Endothelial cell (in vitro differentiated cells): ENCODE measurements around the gene FOSL1. TPM values are rescaled to one million over a fixed set of nuclear protein-coding genes. Genes with fewer than 3 reads are reported as not detected.

Experiments
- DNase-seq: peaks from one replicate; pipeline ENCODE4 v3.0.0; 2021; ENCODE audit warnings: low spot score
- H3K27ac Mint-ChIP-seq: one replicate; pipeline ENCODE4 v1.8.0; 2021; ENCODE audit warnings: mixed read lengths, inconsistent platforms; ENCODE audit not compliant: unreplicated experiment
- H3K27me3 Mint-ChIP-seq: one replicate; pipeline ENCODE4 v1.8.0; 2021; ENCODE audit warnings: mild to moderate bottlenecking, moderate library complexity, mixed read lengths, inconsistent platforms; ENCODE audit not compliant: unreplicated experiment
- H3K36me3 Mint-ChIP-seq: one replicate; pipeline ENCODE4 v1.8.0; 2021; ENCODE audit warnings: mild to moderate bottlenecking, low read depth, mixed read lengths, inconsistent platforms; ENCODE audit not compliant: unreplicated experiment
- H3K4me1 Mint-ChIP-seq: one replicate; pipeline ENCODE4 v1.8.0; 2021; ENCODE audit warnings: mild to moderate bottlenecking, mixed read lengths, inconsistent platforms; ENCODE audit not compliant: unreplicated experiment
- H3K4me3 Mint-ChIP-seq: one replicate; pipeline ENCODE4 v1.8.0; 2021; ENCODE audit warnings: mild to moderate bottlenecking, mixed read lengths, inconsistent platforms; ENCODE audit not compliant: unreplicated experiment
- H3K9me3 Mint-ChIP-seq: one replicate; pipeline ENCODE4 v1.8.0; 2021; ENCODE audit warnings: mixed read lengths, inconsistent platforms; ENCODE audit not compliant: unreplicated experiment
- CTCF ChIP-seq: fragments of 200-600 bp; sonication (generic); IDR thresholded peaks from one replicate; pipeline ENCODE4 v1.5.0; 2021; ENCODE audit warnings: antibody characterized with exemption; ENCODE audit not compliant: unreplicated experiment
- total RNA-seq: library from RNA; stranded (reverse); fragmentation: NEBNext Ultra II Directional; extraction: Animal tissue kit (Norgen Biotek cat#: 25700); gene quantifications from one replicate; pipeline ENCODE4 v1.2.1, GENCODE V29; 2021; ENCODE audit not compliant: unreplicated experiment

The FOSL1 gene
- total RNA-seq, 1 donor from 2014 or later: 1.3 TPM

GRCh38 chr11:65856689-65857499 is 43.3 kb downstream of the FOSL1 start:
- Mint-ChIP-seq H3K4me1 (peaks cover 52% of the 10 kb centered on the region), H3K9me3 (no peaks in the 10 kb centered on the region), H3K27ac (peak overlapping the region; percentile 92), H3K27me3 (peaks cover 47% of the 10 kb centered on the region), H3K4me3 (peak overlapping the region; percentile 97), H3K36me3 (peaks cover 49% of the 10 kb centered on the region)
- peak; percentile 72 for DNase-seq
- TF ChIP-seq CTCF: no peak

DNA sequence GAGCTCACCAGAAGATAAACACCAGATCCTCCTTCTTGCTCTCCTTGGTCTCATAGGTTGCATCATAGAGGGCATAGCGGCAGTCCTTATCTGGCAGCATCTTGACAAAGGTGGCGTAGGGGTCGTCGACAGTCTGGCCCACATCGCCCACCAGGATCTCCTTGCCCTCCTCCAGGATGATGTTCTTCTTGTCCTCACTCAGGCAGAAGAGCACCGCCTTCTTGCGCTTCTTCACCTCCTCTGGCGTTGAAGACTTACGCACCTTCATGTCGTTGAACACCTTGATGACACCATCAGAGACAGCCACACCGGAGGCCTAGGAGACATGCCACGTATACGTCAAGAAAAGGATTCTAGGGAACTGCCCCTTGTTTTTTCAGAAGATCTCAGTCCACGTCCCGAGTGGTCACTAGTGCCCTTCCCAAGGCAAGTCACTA is 44.2 kb downstream of the FOSL1 start:
- no peaks in the 10 kb centered on the region for H3K9me3 Mint-ChIP-seq
- no peak for TF ChIP-seq CTCF
- H3K27ac Mint-ChIP-seq: peak overlapping the region; percentile 92
- peak; percentile 1 for DNase-seq
- peak overlapping the region; percentile 97 for H3K4me3 Mint-ChIP-seq
- H3K4me1 Mint-ChIP-seq: peaks cover 46% of the 10 kb centered on the region
- peaks cover 47% of the 10 kb centered on the region for H3K36me3 Mint-ChIP-seq
- H3K27me3 Mint-ChIP-seq: peaks cover 48% of the 10 kb centered on the region

DNA sequence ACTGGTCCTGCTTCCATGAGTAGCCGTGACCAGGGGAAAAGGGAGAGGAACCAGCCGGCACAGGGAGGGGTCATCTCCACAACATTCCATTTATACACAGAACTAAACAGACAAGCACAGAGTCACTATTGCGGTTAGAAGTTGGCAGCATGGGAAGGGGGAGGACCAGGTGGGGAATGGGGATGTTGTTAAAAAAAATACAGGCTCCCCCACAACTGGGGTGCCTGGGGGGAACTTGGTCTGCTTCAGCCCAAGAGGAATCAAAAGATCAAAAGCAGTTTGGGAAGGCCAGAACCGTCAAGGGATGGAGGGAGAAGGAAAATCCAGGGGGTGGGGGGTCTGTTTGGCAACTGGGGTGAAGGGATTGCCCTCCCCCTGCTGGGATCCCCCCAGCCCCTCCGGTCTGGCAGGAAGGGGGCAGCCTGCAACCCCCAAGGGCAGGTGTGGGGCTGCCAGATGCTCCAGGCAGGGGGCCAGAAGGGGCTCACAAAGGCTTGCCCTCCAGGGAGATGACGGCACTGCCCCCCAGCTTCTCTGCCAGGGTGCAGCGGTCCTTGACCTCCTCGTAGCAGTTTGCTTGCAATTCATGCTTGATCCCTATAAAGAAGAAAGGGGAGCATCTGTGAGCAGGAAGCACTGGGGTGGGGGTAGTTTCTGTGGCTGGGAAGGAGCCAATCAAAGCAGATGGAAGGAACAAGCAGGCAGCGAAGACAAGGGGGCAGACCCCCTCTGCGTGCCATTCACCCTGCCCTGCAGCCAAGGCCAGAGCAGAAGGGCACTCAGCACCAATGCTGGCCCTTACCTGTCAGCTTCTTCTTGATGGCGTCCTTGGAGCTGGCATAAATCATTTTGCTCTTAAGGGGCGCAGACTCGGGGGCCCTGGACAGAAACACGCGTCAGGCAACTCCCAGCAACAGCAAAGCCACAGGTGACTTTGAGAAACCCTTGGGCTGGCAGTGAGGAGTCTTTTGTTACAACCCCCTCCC is 45.0 kb downstream of the FOSL1 start:
- H3K4me1 Mint-ChIP-seq: peaks cover 44% of the 10 kb centered on the region
- peaks cover 48% of the 10 kb centered on the region for H3K27me3 Mint-ChIP-seq
- peaks cover 47% of the 10 kb centered on the region for H3K36me3 Mint-ChIP-seq
- no peak for TF ChIP-seq CTCF
- peak overlapping the region; percentile 97 for H3K4me3 Mint-ChIP-seq
- H3K27ac Mint-ChIP-seq: peak overlapping the region; percentile 72
- H3K9me3 Mint-ChIP-seq: no peaks in the 10 kb centered on the region
- no peak for DNase-seq

- H3K27ac Mint-ChIP-seq: peak overlapping the region; percentile 72
- no peak for TF ChIP-seq CTCF
- H3K4me3 Mint-ChIP-seq: peak overlapping the region; percentile 88
- peaks cover 47% of the 10 kb centered on the region for H3K36me3 Mint-ChIP-seq
- no peaks in the 10 kb centered on the region for H3K9me3 Mint-ChIP-seq
- no peak for DNase-seq
- peaks cover 51% of the 10 kb centered on the region for H3K27me3 Mint-ChIP-seq
- peaks cover 37% of the 10 kb centered on the region for H3K4me1 Mint-ChIP-seq
Measured at GRCh38 chr11:65854161-65854592, 46.0 kb downstream of the FOSL1 start.
